ENCODE measurements around the gene VWA3A.
"Not testable (repeated sequence)": the region's sequence is repeated elsewhere in the genome, so short reads cannot be mapped to it uniquely, and the experiment has no call there.

Gene VWA3A

DNA sequence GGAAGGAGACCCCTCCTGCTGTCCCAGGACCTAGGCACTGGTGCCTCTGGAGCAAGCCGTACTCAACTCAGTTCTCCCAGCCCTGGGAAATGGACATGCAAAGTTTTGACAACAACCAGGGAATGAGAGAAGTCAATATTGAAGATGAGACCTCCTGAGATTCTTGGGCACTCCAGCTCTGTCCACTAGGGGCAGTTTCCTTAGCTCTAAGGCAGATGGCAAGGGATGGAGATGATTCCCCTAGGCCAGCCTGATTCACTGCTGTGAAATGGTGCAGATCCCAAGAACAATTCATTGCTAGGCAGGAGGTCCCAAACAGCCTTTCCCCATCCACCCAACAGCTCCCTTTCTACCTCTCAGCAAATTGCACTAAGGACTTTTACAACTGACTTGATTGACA, 49.4 kb downstream of the VWA3A start:
- Histone ChIP-seq H3K4me1 (ENCODE audit: control insufficient read depth, insufficient read depth, low read length) (no peaks in the 10 kb centered on the region), H3K9ac (ENCODE audit: low read length) (no peak overlapping the region), H3K4me3 (ENCODE audit: low read length) (no peak overlapping the region), H3K27me3 (replicated peaks; ENCODE audit: control insufficient read depth, insufficient read depth, low read length) (peaks cover 54% of the 10 kb centered on the region), H3K9me3 (ENCODE audit: control insufficient read depth, low read length) (no peaks in the 10 kb centered on the region), H3K36me3 (ENCODE audit: control insufficient read depth, insufficient read depth, low read length, severe bottlenecking) (no peaks in the 10 kb centered on the region)
- no peak for DNase-seq (ENCODE audit: low read depth)

DNA sequence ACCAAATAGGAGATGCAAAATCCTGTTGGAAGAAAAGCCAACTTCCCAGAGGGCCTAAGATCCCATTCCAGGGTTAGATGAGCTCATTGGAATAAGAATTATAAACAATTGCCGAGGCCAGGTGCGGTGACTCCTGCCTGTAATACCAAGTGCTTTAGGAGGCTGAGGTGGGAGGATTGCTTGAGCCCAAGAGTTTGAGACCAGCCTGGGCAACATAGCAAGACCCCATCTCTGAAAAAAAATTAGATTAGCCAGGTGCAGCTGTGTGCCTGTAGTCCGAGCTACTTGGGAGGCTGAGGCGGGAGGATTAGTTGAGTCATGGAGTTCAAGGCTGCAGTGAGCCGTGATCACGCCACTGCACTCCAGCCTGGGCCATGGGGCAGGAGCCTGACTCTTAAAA, 52.2 kb downstream of the VWA3A start:
- Histone ChIP-seq H3K4me1 (ENCODE audit: control insufficient read depth, insufficient read depth, low read length) (no peaks in the 10 kb centered on the region), H3K36me3 (ENCODE audit: control insufficient read depth, insufficient read depth, low read length, severe bottlenecking) (no peaks in the 10 kb centered on the region), H3K9ac (ENCODE audit: low read length) (no peak overlapping the region), H3K27me3 (replicated peaks; ENCODE audit: control insufficient read depth, insufficient read depth, low read length) (peaks cover 50% of the 10 kb centered on the region), H3K9me3 (ENCODE audit: control insufficient read depth, low read length) (no peaks in the 10 kb centered on the region), H3K4me3 (ENCODE audit: low read length) (no peak overlapping the region)
- DNase-seq (ENCODE audit: low read depth) = no peak

DNA sequence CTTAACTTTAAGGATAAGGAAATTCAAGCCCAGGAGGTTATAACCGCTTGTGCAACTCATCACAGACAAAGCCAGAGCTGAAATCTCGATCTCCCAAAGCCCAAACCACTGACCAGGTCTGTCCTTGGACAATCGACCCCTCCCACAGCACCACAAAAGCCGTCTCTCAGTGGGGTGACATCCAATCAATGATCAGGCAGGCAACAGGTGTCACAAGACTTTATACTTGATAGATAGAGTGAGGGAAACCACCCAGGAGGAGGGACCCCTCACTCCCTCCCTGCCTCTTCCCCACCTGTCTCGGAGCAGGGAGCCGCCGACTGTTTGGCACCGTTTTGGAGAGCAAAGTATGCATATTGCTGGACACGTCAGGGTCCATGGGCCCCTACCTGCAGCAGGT, 55.5 kb downstream of the VWA3A start:
- Histone ChIP-seq H3K4me1 (ENCODE audit: control insufficient read depth, insufficient read depth, low read length) (no peaks in the 10 kb centered on the region), H3K9ac (ENCODE audit: low read length) (no peak overlapping the region), H3K36me3 (ENCODE audit: control insufficient read depth, insufficient read depth, low read length, severe bottlenecking) (no peaks in the 10 kb centered on the region), H3K4me3 (ENCODE audit: low read length) (no peak overlapping the region), H3K9me3 (ENCODE audit: control insufficient read depth, low read length) (no peaks in the 10 kb centered on the region), H3K27me3 (replicated peaks; ENCODE audit: control insufficient read depth, insufficient read depth, low read length) (peaks cover 33% of the 10 kb centered on the region)
- no peak for DNase-seq (ENCODE audit: low read depth)

DNA sequence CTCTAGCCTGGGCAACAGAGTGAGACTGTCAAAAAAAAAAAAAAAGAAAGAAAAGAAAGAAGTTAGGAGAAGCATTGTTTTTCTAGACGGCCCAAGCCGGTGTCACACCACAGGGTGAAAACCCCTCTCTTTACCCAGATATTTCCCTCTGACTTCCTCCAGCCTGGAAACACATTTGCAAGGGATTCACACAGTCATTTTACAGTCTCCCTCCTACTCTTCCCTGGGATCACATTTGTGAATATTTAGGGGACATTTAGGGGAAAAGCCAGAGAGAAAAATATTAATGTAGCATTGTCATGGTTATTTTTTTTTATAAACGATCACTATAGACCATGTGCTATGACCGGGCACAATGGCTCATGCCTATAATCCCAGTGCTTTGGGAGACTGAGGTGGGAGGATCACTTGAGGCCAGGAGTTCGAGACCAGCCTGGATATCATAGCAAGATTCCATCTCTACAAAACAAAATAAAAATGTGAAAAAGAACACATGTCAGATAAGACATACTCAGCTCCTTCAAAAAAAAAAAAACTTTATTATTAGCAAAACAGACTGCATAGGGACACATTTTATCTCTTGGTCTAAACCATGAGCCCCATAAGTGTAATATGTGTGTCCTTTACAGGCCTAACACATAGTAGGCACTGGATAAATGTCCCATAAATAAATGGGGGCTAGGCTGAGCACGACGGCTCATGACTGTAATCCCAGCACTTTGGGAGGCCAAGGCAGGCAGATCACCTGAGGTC, 59.1 kb downstream of the VWA3A start:
- no peak overlapping the region for H3K9ac ChIP-seq (ENCODE audit: low read length)
- no peak overlapping the region for H3K4me3 ChIP-seq (ENCODE audit: low read length)
- peaks cover 39% of the 10 kb centered on the region for H3K27me3 ChIP-seq (replicated peaks; ENCODE audit: control insufficient read depth, insufficient read depth, low read length)
- H3K4me1 ChIP-seq (ENCODE audit: control insufficient read depth, insufficient read depth, low read length) = no peaks in the 10 kb centered on the region
- H3K9me3 ChIP-seq (ENCODE audit: control insufficient read depth, low read length) = no peaks in the 10 kb centered on the region
- no peak for DNase-seq (ENCODE audit: low read depth)
- no peaks in the 10 kb centered on the region for H3K36me3 ChIP-seq (ENCODE audit: control insufficient read depth, insufficient read depth, low read length, severe bottlenecking)

DNA sequence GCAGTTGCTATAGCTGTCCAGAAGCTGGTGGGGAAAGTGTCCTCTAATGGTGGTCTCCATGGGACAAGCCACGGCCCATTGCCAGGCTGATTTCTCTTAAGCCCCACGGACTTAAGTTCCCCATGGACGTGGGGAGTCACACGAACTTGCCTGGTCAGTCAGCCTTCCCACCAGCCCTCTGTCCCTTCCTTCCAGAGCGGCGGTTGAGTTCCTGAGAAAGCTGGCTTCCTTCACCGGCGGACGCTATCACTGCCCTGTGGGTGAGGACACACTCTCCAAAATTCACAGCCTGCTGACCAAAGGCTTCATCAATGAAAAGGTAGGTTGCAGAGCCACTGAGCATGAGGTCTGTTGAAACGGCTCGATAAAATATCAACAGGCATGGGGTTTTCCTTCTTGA, 60.0 kb downstream of the VWA3A start:
- H3K27me3 ChIP-seq (replicated peaks; ENCODE audit: control insufficient read depth, insufficient read depth, low read length) = peaks cover 33% of the 10 kb centered on the region
- H3K9ac ChIP-seq (ENCODE audit: low read length) = no peak overlapping the region
- H3K4me3 ChIP-seq (ENCODE audit: low read length) = no peak overlapping the region
- H3K4me1 ChIP-seq (ENCODE audit: control insufficient read depth, insufficient read depth, low read length) = no peaks in the 10 kb centered on the region
- H3K36me3 ChIP-seq (ENCODE audit: control insufficient read depth, insufficient read depth, low read length, severe bottlenecking) = no peaks in the 10 kb centered on the region
- no peak for DNase-seq (ENCODE audit: low read depth)
- H3K9me3 ChIP-seq (ENCODE audit: control insufficient read depth, low read length) = no peaks in the 10 kb centered on the region

DNA sequence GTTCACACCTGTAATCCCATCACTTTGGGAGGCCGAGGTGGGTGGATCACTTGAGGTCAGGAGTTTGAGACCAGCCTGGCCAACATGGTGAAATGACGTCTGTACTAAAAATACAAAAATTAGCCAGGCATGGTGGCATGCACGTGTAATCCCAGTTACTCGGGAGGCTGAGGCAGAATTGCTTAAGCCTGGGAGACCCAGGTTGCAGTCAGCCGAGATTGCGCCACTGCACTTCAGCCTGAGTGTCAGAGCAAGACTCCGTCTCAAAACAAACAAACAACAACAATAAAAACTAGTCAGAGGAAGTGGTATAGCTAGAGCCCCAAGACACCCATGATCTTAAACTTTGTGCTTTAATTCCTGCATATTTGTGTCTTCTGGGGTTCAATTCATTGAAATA, 60.7 kb downstream of the VWA3A start:
- H3K4me3 ChIP-seq (ENCODE audit: low read length); DNase-seq (ENCODE audit: low read depth); H3K36me3 ChIP-seq (ENCODE audit: control insufficient read depth, insufficient read depth, low read length, severe bottlenecking); H3K9ac ChIP-seq (ENCODE audit: low read length); H3K4me1 ChIP-seq (ENCODE audit: control insufficient read depth, insufficient read depth, low read length); H3K9me3 ChIP-seq (ENCODE audit: control insufficient read depth, low read length): not testable (repeated sequence)
- peaks cover 30% of the 10 kb centered on the region for H3K27me3 ChIP-seq (replicated peaks; ENCODE audit: control insufficient read depth, insufficient read depth, low read length)

DNA sequence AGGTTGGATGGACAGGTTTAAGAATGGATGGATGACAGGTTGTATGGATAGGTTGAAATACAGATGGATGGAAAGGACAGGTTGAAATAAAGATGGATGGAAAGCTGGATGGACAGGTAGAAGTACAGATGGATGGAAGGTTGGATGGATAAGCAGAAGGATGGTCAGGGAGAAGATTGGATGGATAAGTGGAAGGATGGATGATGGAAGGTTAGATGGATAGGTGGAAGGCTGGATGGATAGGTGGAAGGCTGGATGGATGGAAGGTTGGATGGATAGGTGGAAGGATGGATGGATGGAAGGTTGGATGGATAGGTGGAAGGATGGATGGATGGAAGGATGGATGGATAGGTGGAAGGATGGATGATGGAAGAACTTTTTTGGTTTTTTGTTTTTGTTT, 69.1 kb downstream of the VWA3A start:
- Histone ChIP-seq H3K4me3 (ENCODE audit: low read length) (no peak overlapping the region), H3K4me1 (ENCODE audit: control insufficient read depth, insufficient read depth, low read length) (no peaks in the 10 kb centered on the region), H3K36me3 (ENCODE audit: control insufficient read depth, insufficient read depth, low read length, severe bottlenecking) (no peaks in the 10 kb centered on the region), H3K27me3 (replicated peaks; ENCODE audit: control insufficient read depth, insufficient read depth, low read length) (peaks cover 44% of the 10 kb centered on the region), H3K9ac (ENCODE audit: low read length) (no peak overlapping the region), H3K9me3 (ENCODE audit: control insufficient read depth, low read length) (peaks cover 10% of the 10 kb centered on the region)
- no peak for DNase-seq (ENCODE audit: low read depth)

DNA sequence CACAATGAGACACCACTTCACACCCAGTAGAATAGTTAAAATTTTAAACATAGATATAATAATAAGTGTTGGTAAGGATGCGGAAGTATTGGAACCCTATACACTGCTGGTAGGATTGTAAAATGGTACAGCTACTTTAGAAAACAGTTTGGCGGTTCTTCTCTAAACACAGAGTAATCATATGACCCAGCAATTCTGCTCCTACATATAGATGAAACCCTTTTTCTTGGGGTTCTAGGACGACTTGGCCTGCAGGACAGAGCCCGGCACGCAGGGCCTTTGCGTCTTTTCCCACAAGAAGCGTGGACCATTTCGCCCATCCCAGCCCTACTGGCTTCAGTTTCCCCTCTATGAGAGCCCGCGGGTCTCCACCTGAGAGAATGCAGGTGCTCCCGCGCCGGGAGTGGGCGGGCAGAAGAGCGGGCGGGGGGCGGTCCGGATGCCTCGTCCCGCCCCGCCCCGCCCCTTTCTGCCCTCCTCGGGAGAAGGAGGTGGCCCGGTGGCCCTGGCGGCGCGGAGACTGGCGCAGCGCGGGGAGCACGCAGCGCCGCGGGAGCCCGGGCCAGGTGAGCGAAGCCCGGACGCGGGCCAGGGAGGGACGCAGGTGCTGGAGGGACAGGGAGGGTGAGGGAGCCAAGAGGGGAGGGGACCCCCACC, 69.8 kb downstream of the VWA3A start, which contains the start of gene SDR42E2:
SDR42E2 (plus strand) TSS at position 508 of the 657 bp plus-strand sequence. CDS start 3,077 bp downstream, outside the sequence.
- Histone ChIP-seq H3K9me3 (ENCODE audit: control insufficient read depth, low read length) (peaks cover 14% of the 10 kb centered on the region), H3K36me3 (ENCODE audit: control insufficient read depth, insufficient read depth, low read length, severe bottlenecking) (no peaks in the 10 kb centered on the region), H3K4me3 (ENCODE audit: low read length) (no peak within 1 kb of the TSS), H3K27me3 (replicated peaks; ENCODE audit: control insufficient read depth, insufficient read depth, low read length) (peaks cover 43% of the 10 kb centered on the region), H3K4me1 (ENCODE audit: control insufficient read depth, insufficient read depth, low read length) (no peaks in the 10 kb centered on the region), H3K9ac (ENCODE audit: low read length) (no peak within 1 kb of the TSS)
- no peak for DNase-seq (ENCODE audit: low read depth)

DNA sequence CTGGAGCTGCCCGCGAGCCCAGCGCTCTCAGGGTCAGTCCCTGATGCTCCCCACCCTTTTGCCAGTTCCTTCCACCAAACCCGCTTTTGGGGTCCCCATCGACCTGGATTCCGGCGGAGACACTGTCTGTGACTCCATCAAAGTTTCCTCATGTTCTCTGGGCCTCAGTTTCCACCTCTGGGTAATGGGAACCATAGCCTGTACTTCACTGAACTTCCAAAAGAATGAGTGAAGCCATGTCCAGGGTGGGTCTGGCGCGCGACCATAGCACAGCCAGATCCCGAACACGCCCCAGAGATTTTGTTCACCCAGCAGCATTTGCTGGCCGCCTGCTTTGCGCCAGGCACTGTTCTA, 70.3 kb downstream of the VWA3A start:
- Histone ChIP-seq H3K4me3 (ENCODE audit: low read length) (no peak overlapping the region), H3K9ac (ENCODE audit: low read length) (no peak overlapping the region), H3K36me3 (ENCODE audit: control insufficient read depth, insufficient read depth, low read length, severe bottlenecking) (no peaks in the 10 kb centered on the region), H3K9me3 (ENCODE audit: control insufficient read depth, low read length) (peaks cover 14% of the 10 kb centered on the region), H3K27me3 (replicated peaks; ENCODE audit: control insufficient read depth, insufficient read depth, low read length) (peaks cover 45% of the 10 kb centered on the region), H3K4me1 (ENCODE audit: control insufficient read depth, insufficient read depth, low read length) (no peaks in the 10 kb centered on the region)
- no peak for DNase-seq (ENCODE audit: low read depth)

DNA sequence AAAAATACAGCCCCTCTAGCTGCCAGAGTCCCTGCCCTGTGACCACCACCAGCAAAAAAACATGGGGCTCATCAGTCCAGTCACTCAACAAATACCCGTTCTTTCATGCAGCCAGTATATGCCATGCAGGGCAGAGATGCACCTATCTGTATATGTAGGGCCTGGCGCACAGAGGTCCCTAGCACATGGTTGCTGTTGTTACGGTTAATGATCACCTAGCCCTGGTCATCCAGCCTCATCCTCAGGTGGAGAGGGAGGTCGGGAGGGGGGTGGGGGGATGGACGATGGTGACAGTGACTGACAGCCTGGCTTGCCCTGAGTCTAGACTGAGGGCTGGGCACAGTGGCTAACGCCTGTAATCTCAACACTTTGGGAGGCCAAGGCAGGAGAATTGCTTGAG, 71.5 kb downstream of the VWA3A start:
- Histone ChIP-seq H3K9ac (ENCODE audit: low read length) (no peak overlapping the region), H3K36me3 (ENCODE audit: control insufficient read depth, insufficient read depth, low read length, severe bottlenecking) (no peaks in the 10 kb centered on the region), H3K27me3 (replicated peaks; ENCODE audit: control insufficient read depth, insufficient read depth, low read length) (peaks cover 42% of the 10 kb centered on the region), H3K4me3 (ENCODE audit: low read length) (no peak overlapping the region), H3K4me1 (ENCODE audit: control insufficient read depth, insufficient read depth, low read length) (no peaks in the 10 kb centered on the region), H3K9me3 (ENCODE audit: control insufficient read depth, low read length) (peaks cover 14% of the 10 kb centered on the region)
- DNase-seq (ENCODE audit: low read depth) = no peak

DNA sequence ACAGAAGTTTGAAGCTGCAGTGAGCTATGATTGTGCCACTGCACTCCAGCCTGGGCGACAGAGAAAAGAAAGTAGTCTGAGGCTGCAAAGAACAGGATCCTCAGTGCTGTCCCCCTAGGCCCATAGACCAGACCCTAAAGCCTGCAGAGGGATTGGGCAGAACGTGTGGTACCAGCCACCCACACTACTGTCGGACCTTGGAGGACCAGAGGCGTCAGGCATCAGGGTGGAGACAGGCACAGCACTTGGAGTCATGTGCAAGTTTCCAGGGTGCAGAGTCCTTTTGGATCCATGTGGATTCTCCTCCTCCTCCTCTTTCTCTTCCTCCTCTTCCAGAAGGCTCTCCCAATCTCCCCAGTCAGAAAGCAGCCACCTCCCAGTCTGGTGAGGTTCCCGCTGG, 72.1 kb downstream of the VWA3A start:
- Histone ChIP-seq H3K4me1 (ENCODE audit: control insufficient read depth, insufficient read depth, low read length) (no peaks in the 10 kb centered on the region), H3K9ac (ENCODE audit: low read length) (no peak overlapping the region), H3K27me3 (replicated peaks; ENCODE audit: control insufficient read depth, insufficient read depth, low read length) (peaks cover 41% of the 10 kb centered on the region), H3K4me3 (ENCODE audit: low read length) (no peak overlapping the region), H3K9me3 (ENCODE audit: control insufficient read depth, low read length) (peaks cover 14% of the 10 kb centered on the region), H3K36me3 (ENCODE audit: control insufficient read depth, insufficient read depth, low read length, severe bottlenecking) (no peaks in the 10 kb centered on the region)
- no peak for DNase-seq (ENCODE audit: low read depth)

Measured in adipocyte (in vitro differentiated cells).